AG04450 (cell line): ENCODE results near the gene GIPC2. TPM values are rescaled to one million over a fixed set of nuclear protein-coding genes. Genes with fewer than 3 reads are reported as not detected.

Experiments
- CTCF ChIA-PET: fragments of 300-600, 350-600 bp; formaldehyde crosslinking; extraction: SDS; loops from one replicate; lab custom pipeline; 2022; ENCODE audit warnings: antibody characterized with exemption, inconsistent platforms; lab: Charles Lee
- POLR2A ChIA-PET: fragments of 350-600 bp; formaldehyde crosslinking; extraction: SDS; loops from one replicate; lab custom pipeline; 2021; ENCODE audit warnings: antibody characterized with exemption, inconsistent platforms; lab: Yijun Ruan, JAX
- DNase-seq: peaks from one replicate; pipeline ENCODE4 v3.0.0-alpha.2; 2011; ENCODE audit warnings: low read depth, low spot score
- H3K27ac ChIP-seq: one replicate; pipeline ENCODE4 v1.5.1; 2012; ENCODE audit warnings: low read depth, low read length, control low read depth
- H3K27me3 ChIP-seq: one replicate; pipeline ENCODE4 v1.6.0; 2012; ENCODE audit warnings: low read length; ENCODE audit not compliant: control insufficient read depth, insufficient read depth
- H3K4me3 ChIP-seq: 2 replicates; pipeline ENCODE4 v1.5.1; 2011; ENCODE audit warnings: mild to moderate bottlenecking, low read depth, low read length, control low read depth
- H3K9me3 ChIP-seq: 2 replicates; pipeline ENCODE4 v1.5.1; 2012; ENCODE audit warnings: low read length; ENCODE audit not compliant: control insufficient read depth, insufficient read depth
- CTCF ChIP-seq: IDR thresholded peaks from 2 replicates; pipeline ENCODE4 v1.5.1; 2011; ENCODE audit warnings: low read depth, low read length, control low read depth, inconsistent platforms
- polyA plus RNA-seq: library from polyadenylated mRNA; depleted of rRNA; stranded (reverse); fragments of >200 nt; gene quantifications from 2 replicates; pipeline ENCODE4 v1.2.3, GENCODE V29; 2011

The GIPC2 gene
- polyA plus RNA-seq, 1 experiment = 0.09 TPM

- ChIA-PET CTCF (interaction anchor here (0.9 to 7.3 kb wide), 4 partner anchors 11 to 533 kb away, joined by 4 to 202 read pairs (median 29); no protein-coding TSS in a partner anchor), POLR2A (no interaction called here)
- no peaks in the 10 kb centered on the region for H3K27me3 ChIP-seq
- H3K9me3 ChIP-seq = no peaks in the 10 kb centered on the region
- H3K27ac ChIP-seq = no peak overlapping the region
- DNase-seq = no peak
- TF ChIP-seq CTCF = no peak
- no peak overlapping the region for H3K4me3 ChIP-seq
Observed at GRCh38 chr1:78142736-78143135, 97.0 kb downstream of the GIPC2 start.

- H3K9me3 ChIP-seq = no peaks in the 10 kb centered on the region
- no peak for TF ChIP-seq CTCF
- no peak overlapping the region for H3K4me3 ChIP-seq
- H3K27ac ChIP-seq = no peak overlapping the region
- ChIA-PET CTCF (interaction anchor here (0.6 to 7.3 kb wide), 8 partner anchors 11 to 533 kb away, joined by 3 to 202 read pairs (median 10); no protein-coding TSS in a partner anchor), POLR2A (no interaction called here)
- DNase-seq = no peak
- no peaks in the 10 kb centered on the region for H3K27me3 ChIP-seq
Observed at GRCh38 chr1:78143152-78143551, 97.4 kb downstream of the GIPC2 start.

GRCh38 chr1:78143673-78144072 is 97.9 kb downstream of the GIPC2 start:
- no peaks in the 10 kb centered on the region for H3K9me3 ChIP-seq
- ChIA-PET POLR2A (no interaction called here), CTCF (interaction anchor here (0.6 to 7.3 kb wide), 11 partner anchors 12 to 474 kb away, joined by 3 to 202 read pairs (median 6); no protein-coding TSS in a partner anchor)
- H3K27ac ChIP-seq = no peak overlapping the region
- DNase-seq = no peak
- H3K4me3 ChIP-seq = no peak overlapping the region
- no peaks in the 10 kb centered on the region for H3K27me3 ChIP-seq
- no peak for TF ChIP-seq CTCF

- Histone ChIP-seq H3K9me3 (no peaks in the 10 kb centered on the region), H3K27ac (no peak overlapping the region), H3K4me3 (no peak overlapping the region), H3K27me3 (no peaks in the 10 kb centered on the region)
- peak; percentile 96 for TF ChIP-seq CTCF
- POLR2A ChIA-PET = no interaction called here
- CTCF ChIA-PET = interaction anchor here (0.6 to 7.3 kb wide), 70 partner anchors 8 to 543 kb away, joined by 3 to 202 read pairs (median 4); partner anchors contain the start of genes IFI44L and PTGFR
- DNase-seq = peak; percentile 38
Observed at GRCh38 chr1:78145105-78145580, 99.4 kb downstream of the GIPC2 start.

- no peak for DNase-seq
- H3K9me3 ChIP-seq = no peaks in the 10 kb centered on the region
- POLR2A ChIA-PET = no interaction called here
- no peak overlapping the region for H3K27ac ChIP-seq
- CTCF ChIA-PET = interaction anchor here (0.7 to 7.3 kb wide), 28 partner anchors 9 to 530 kb away, joined by 3 to 202 read pairs (median 6); partner anchors contain the start of gene PTGFR
- H3K4me3 ChIP-seq = no peak overlapping the region
- TF ChIP-seq CTCF = no peak
- no peaks in the 10 kb centered on the region for H3K27me3 ChIP-seq
Observed at GRCh38 chr1:78146205-78146771, 100.5 kb downstream of the GIPC2 start.
